ENCODE measurements around the gene MAP6.

The MAP6 gene

GRCh38 chr11:75562836-75563484 lies 105.9 kb downstream of the MAP6 start:
- no peak for TF ChIP-seq MYC (IDR thresholded peaks at IDR 0.05; ENCODE audit: low read depth, low read length)
- TF ChIP-seq CTCF (IDR thresholded peaks at IDR 0.05; ENCODE audit: low read depth, low read length), result no peak
- no peak for TF ChIP-seq MAX (IDR thresholded peaks at IDR 0.05; ENCODE audit: low read depth, low read length)
- TF ChIP-seq POLR2A (IDR thresholded peaks at IDR 0.05; ENCODE audit: extremely low read depth, insufficient read length), result no peak
- DNase-seq (ENCODE audit: low read depth), result no peak
- H3K4me3 ChIP-seq (ENCODE audit: low read depth, low read length), result peak overlapping the region; percentile 84

- peak; percentile 91 for DNase-seq (ENCODE audit: low read depth)
- peak within 1 kb of the TSS; percentile 84 for H3K4me3 ChIP-seq (ENCODE audit: low read depth, low read length)
- TF ChIP-seq POLR2A (IDR thresholded peaks at IDR 0.05; ENCODE audit: extremely low read depth, insufficient read length) (peak; percentile 83), CTCF (IDR thresholded peaks at IDR 0.05; ENCODE audit: low read depth, low read length) (no peak), MYC (IDR thresholded peaks at IDR 0.05; ENCODE audit: low read depth, low read length) (peak; percentile 21; the same call in 1 of the 2 replicates)
These were observed 106.6 kb downstream of the MAP6 start, which contains the start of gene SERPINH1 for GRCh38 chr11:75562048-75562835. Gene SERPINH1, plus strand, starts transcription at chr11:75562253. Its CDS starts 4,097 bp downstream, at chr11:75566350.

- TF ChIP-seq POLR2A (IDR thresholded peaks at IDR 0.05; ENCODE audit: extremely low read depth, insufficient read length), result no peak
- TF ChIP-seq CTCF (IDR thresholded peaks at IDR 0.05; ENCODE audit: low read depth, low read length), result no peak
- TF ChIP-seq MAX (IDR thresholded peaks at IDR 0.05; ENCODE audit: low read depth, low read length), result no peak
- TF ChIP-seq MYC (IDR thresholded peaks at IDR 0.05; ENCODE audit: low read depth, low read length), result no peak
- H3K4me3 ChIP-seq (ENCODE audit: low read depth, low read length), result peak overlapping the region; percentile 84
- DNase-seq (ENCODE audit: low read depth), result no peak
These were observed 107.3 kb downstream of the MAP6 start for GRCh38 chr11:75561426-75562047.

GRCh38 chr11:75560644-75561043 lies 108.2 kb downstream of the MAP6 start:
- DNase-seq (ENCODE audit: low read depth), result no peak
- TF ChIP-seq POLR2A (IDR thresholded peaks at IDR 0.05; ENCODE audit: extremely low read depth, insufficient read length) (no peak), MAX (IDR thresholded peaks at IDR 0.05; ENCODE audit: low read depth, low read length) (no peak), CTCF (IDR thresholded peaks at IDR 0.05; ENCODE audit: low read depth, low read length) (no peak), MYC (IDR thresholded peaks at IDR 0.05; ENCODE audit: low read depth, low read length) (no peak)
- H3K4me3 ChIP-seq (ENCODE audit: low read depth, low read length), result no peak overlapping the region

GRCh38 chr11:75558939-75559843 lies 109.6 kb downstream of the MAP6 start:
- no peak overlapping the region for H3K4me3 ChIP-seq (ENCODE audit: low read depth, low read length)
- TF ChIP-seq POLR2A (IDR thresholded peaks at IDR 0.05; ENCODE audit: extremely low read depth, insufficient read length), result no peak
- no peak for TF ChIP-seq MYC (IDR thresholded peaks at IDR 0.05; ENCODE audit: low read depth, low read length)
- no peak for TF ChIP-seq CTCF (IDR thresholded peaks at IDR 0.05; ENCODE audit: low read depth, low read length)
- TF ChIP-seq MAX (IDR thresholded peaks at IDR 0.05; ENCODE audit: low read depth, low read length), result no peak
- DNase-seq (ENCODE audit: low read depth), result no peak

Data from NB4 (cell line).